Thyroid gland (tissue), 4 donors: Measurements from ENCODE around the gene PRLR.

Experiments used
- POLR2A ChIP-seq, 2 donors: fragments of 450-650 bp; IDR thresholded peaks; one replicate each; pipeline ENCODE4 v1.6.1; 2017; ENCODE audit warnings: antibody characterized with exemption in 2 of 2, mild to moderate bottlenecking in 2 of 2, moderate library complexity in 1 of 2
- TF ChIP-seq, protein P1 (sequence below), 6 experiments: fragments of 200-600 bp in 3 of 6; fragments of 450-650 bp in 3 of 6; sonication (generic) in 3 of 6; IDR thresholded peaks; one replicate each; pipeline ENCODE4 v1.5.1; 2016 to 2019; ENCODE audit warnings: antibody characterized with exemption in 6 of 6, mild to moderate bottlenecking in 2 of 6, inconsistent platforms in 1 of 6, moderate library complexity in 1 of 6

DNA sequence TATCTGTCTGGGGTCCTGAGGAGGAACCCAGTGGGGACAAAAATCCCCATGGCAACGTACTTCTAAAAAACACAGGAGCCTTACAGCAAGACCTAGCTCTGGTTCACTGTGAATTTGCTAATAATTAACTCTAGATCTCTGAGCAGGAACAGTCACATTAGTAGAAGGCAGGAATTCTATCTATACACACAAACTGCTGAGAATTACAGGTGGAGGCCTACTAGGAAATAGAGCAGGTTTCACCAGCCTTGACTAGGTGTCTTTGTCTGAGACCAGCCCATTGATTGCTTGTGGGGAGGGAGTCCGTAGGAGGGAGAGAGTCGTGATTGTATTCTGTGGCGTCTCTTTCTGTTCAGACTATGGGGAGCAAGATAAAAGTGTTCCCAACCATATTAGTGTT, 44.8 kb downstream of the PRLR start:
- TF ChIP-seq, protein P1, sequence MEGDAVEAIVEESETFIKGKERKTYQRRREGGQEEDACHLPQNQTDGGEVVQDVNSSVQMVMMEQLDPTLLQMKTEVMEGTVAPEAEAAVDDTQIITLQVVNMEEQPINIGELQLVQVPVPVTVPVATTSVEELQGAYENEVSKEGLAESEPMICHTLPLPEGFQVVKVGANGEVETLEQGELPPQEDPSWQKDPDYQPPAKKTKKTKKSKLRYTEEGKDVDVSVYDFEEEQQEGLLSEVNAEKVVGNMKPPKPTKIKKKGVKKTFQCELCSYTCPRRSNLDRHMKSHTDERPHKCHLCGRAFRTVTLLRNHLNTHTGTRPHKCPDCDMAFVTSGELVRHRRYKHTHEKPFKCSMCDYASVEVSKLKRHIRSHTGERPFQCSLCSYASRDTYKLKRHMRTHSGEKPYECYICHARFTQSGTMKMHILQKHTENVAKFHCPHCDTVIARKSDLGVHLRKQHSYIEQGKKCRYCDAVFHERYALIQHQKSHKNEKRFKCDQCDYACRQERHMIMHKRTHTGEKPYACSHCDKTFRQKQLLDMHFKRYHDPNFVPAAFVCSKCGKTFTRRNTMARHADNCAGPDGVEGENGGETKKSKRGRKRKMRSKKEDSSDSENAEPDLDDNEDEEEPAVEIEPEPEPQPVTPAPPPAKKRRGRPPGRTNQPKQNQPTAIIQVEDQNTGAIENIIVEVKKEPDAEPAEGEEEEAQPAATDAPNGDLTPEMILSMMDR (IDR thresholded peaks at IDR 0.05), result no peak
- no peak for TF ChIP-seq POLR2A (IDR thresholded peaks at IDR 0.05)
